Esophagus (tissue), 2 donors: Measurements from ENCODE around the gene SCCPDH. TPM values are rescaled to one million over a fixed set of nuclear protein-coding genes. Genes with fewer than 3 reads are reported as not detected.

Experiments
- H3K27ac ChIP-seq, 2 donors: one replicate each; pipeline ENCODE4 v1.5.1; 2013; ENCODE audit warnings: low read depth in 2 of 2, mild to moderate bottlenecking in 2 of 2, inconsistent platforms in 1 of 2, low read length in 1 of 2, moderate library complexity in 1 of 2
- H3K27me3 ChIP-seq, 2 donors: one replicate each; pipeline ENCODE4 v1.6.1; 2013; ENCODE audit warnings: low read length in 2 of 2, control low read depth in 1 of 2, mild to moderate bottlenecking in 1 of 2; ENCODE audit not compliant: insufficient read depth in 2 of 2, control insufficient read depth in 1 of 2
- H3K36me3 ChIP-seq, 2 donors: one replicate each; pipeline ENCODE4 v1.6.1; 2013; ENCODE audit warnings: low read length in 1 of 2; ENCODE audit not compliant: control insufficient read depth in 2 of 2, insufficient read depth in 2 of 2
- H3K4me1 ChIP-seq, 2 donors: one replicate each; pipeline ENCODE4 v1.6.1; 2013; ENCODE audit warnings: low read length in 1 of 2; ENCODE audit not compliant: control insufficient read depth in 2 of 2, insufficient read depth in 2 of 2
- H3K4me3 ChIP-seq, 2 donors: one replicate each; pipeline ENCODE4 v1.5.1; 2013; ENCODE audit warnings: low read length in 2 of 2, mild to moderate bottlenecking in 2 of 2, low read depth in 1 of 2, moderate library complexity in 1 of 2
- H3K9me3 ChIP-seq, 2 donors: one replicate each; pipeline ENCODE4 v1.6.1; 2013; ENCODE audit warnings: mild to moderate bottlenecking in 2 of 2, low read depth in 1 of 2, low read length in 1 of 2, moderate library complexity in 1 of 2; ENCODE audit not compliant: control insufficient read depth in 2 of 2, insufficient read depth in 1 of 2
- WGBS, 2 donors: extraction: QIAGEN DNeasy Blood & Tissue Kit; methylation state at CpG; one replicate each; pipeline ENCODE4 v1.1.7; 2013; 5-methylcytosine and 5-hydroxymethylcytosine counted together
- polyA plus RNA-seq, 2 donors: library from polyadenylated mRNA; stranded (reverse); fragments of 200-250 nt; gene quantifications; one replicate each; pipeline ENCODE4 v1.2.3, GENCODE V29; 2013
- donor health status: healthy with polysubstance abuse.
- donor health status: Bipolar disorder and iron deficiency.

The SCCPDH gene
- polyA plus RNA-seq, 2 donors: 1.2 to 3.6 TPM

DNA sequence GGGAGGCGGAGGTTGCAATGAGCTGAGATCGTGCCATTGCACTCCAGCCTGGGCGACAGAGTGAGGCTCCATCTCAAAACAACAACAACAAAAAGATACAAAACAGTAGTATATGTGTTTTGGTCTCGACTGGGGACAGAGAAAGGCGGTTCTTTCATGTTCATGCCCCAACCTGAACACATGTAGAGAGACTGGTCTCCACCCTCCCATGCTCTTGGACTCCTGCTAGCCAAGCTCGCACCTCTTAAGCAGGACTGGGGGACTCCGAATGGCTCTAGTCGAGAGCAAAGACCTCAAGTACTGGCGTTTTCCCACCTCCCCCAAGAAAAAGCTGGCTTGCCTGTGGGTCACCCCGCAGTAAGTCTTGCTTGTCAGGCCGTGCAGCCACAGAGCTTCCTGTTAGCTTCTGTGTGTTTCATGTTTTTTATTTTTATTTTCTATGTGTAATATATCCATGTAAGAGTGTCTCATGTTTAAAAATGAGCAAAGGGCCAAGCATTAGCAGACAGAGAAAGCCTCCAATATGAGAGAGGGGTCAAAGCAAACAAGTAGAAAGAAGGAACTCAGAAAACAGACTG is 91.6 kb downstream of the SCCPDH start:
- Histone ChIP-seq H3K4me1 (no peaks in the 10 kb centered on the region), H3K9me3 (no peaks in the 10 kb centered on the region), H3K27me3 (no peaks in the 10 kb centered on the region), H3K27ac (no peak overlapping the region), H3K4me3 (no peak overlapping the region), H3K36me3 (no peaks in the 10 kb centered on the region)
- 63 to 71% methylated on average over 11 of the region's 11 CpGs for WGBS, 2 donors

Other genes starting within 250 kb of the SCCPDH start
- 1 to 10 TPM; 5.0 to 5.7 TPM for gene SMYD3, start 217.1 kb upstream of the SCCPDH start, polyA plus RNA-seq
- 1 to 10 TPM; 2.1 to 8.6 TPM for gene TFB2M, start 158.1 kb upstream of the SCCPDH start, polyA plus RNA-seq
- 10 to 100 TPM in 1 of 2 donors, 1 to 10 TPM in 1; 7.5 to 12.2 TPM for gene CNST, start 158.0 kb upstream of the SCCPDH start, polyA plus RNA-seq
- 1 to 10 TPM; 5.5 to 7.3 TPM for gene AHCTF1, start 207.5 kb downstream of the SCCPDH start, polyA plus RNA-seq